Esophagus muscularis mucosa (tissue), 4 donors: ENCODE results near the gene LMF1. TPM values are rescaled to one million over a fixed set of nuclear protein-coding genes. Genes with fewer than 3 reads are reported as not detected.

Source experiments
- DNase-seq: peaks from one replicate; pipeline ENCODE4 v3.0.0-alpha.2; 2017; ENCODE audit errors: extremely low spot score
- H3K27ac ChIP-seq, 4 donors: fragments of 200-600 bp; sonication (generic); replicated peaks in 1 of 4; 1 replicate in 3 of 4; 2 replicates in 1 of 4; pipeline ENCODE4 v1.5.1; 2016 to 2019; ENCODE audit warnings: mild to moderate bottlenecking in 1 of 4
- H3K27me3 ChIP-seq, 4 donors: fragments of 200-600 bp; sonication (generic); one replicate each; pipeline versions ENCODE4 v1.5.1 to v1.6.0; 2016 to 2019
- H3K36me3 ChIP-seq, 4 donors: fragments of 200-600 bp; sonication (generic); one replicate each; pipeline ENCODE4 v1.5.1; 2016 to 2019
- H3K4me1 ChIP-seq, 4 donors: fragments of 200-600 bp; sonication (generic); one replicate each; pipeline ENCODE4 v1.5.1; 2016 to 2019
- H3K4me3 ChIP-seq, 4 donors: fragments of 200-600 bp; sonication (generic); 1 replicate in 2 of 4; 2 replicates in 2 of 4; pipeline ENCODE4 v1.5.1; 2016 to 2019; ENCODE audit warnings: mild to moderate bottlenecking in 4 of 4, moderate library complexity in 1 of 4
- H3K9me3 ChIP-seq, 4 donors: fragments of 200-600 bp; sonication (generic); 1 replicate in 3 of 4; 2 replicates in 1 of 4; pipeline ENCODE4 v1.5.1; 2016 to 2019
- EP300 ChIP-seq: sonication (generic); formaldehyde crosslinking; IDR thresholded peaks from one replicate; pipeline ENCODE4 v1.6.1; 2017; ENCODE audit warnings: antibody characterized with exemption
- POLR2A ChIP-seq: fragments of 450-650 bp; IDR thresholded peaks from one replicate; pipeline ENCODE4 v1.6.1; 2017; ENCODE audit warnings: antibody characterized with exemption, moderate library complexity, mild to moderate bottlenecking, low read depth
- POLR2AphosphoS5 ChIP-seq, 2 donors: sonication (generic); formaldehyde crosslinking; IDR thresholded peaks; one replicate each; pipeline ENCODE4 v1.6.1; 2017; ENCODE audit warnings: antibody characterized with exemption in 2 of 2
- WGBS: methylation state at CpG from one replicate; pipeline ENCODE4 v1.1.5; 2018; 5-methylcytosine and 5-hydroxymethylcytosine counted together
- intact Hi-C: fragments of 100-400 bp; cut with DNase I; formaldehyde crosslinking; loops from one replicate; pipeline ENCODE4 v1.15.1; 2023
- total RNA-seq, 4 donors: library from RNA; depleted of rRNA; stranded (reverse); fragments of >200 nt; gene quantifications; one replicate each; pipeline versions ENCODE4 v1.1.0 to v1.2.1, GENCODE V29; 2016
- TF ChIP-seq, protein P1 (sequence below), 3 experiments: fragments of 200-600 bp in 2 of 3; fragments of 450-650 bp in 1 of 3; sonication (generic) in 2 of 3; IDR thresholded peaks; one replicate each; pipeline ENCODE4 v1.5.1; 2017 to 2019; ENCODE audit warnings: antibody characterized with exemption in 3 of 3, mild to moderate bottlenecking in 2 of 3, moderate library complexity in 1 of 3

Gene LMF1
- total RNA-seq, 4 donors from 2014 or later, result 14.5 to 32.0 (median 23.8) TPM

DNA sequence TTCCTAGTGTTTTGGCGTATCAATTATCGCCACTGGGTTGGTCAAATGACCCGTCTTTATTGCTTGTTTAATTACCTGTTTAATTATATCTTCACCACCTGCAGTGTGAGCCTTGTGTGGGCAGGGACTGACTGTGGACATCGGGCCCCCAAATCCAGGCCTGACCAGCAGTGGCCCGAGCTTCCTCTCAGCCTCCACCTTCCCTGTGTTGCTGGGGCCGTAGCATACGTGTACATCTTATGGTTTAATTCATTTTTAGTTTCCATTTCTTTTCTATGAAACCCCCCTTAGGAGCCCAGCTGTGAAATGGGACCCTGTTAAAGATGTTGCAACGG, 1.2 kb upstream of the LMF1 start:
- Histone ChIP-seq H3K27me3 (no peaks in the 10 kb centered on the region), H3K4me3 (no peak overlapping the region), H3K9me3 (no peaks in the 10 kb centered on the region), H3K27ac (peak overlapping the region in 1 of 4 donors; percentile 15), H3K4me1 (peaks cover 17 to 43% (median 35%) of the 10 kb centered on the region in 4 donors), H3K36me3 (peaks cover 8 to 20% (median 11%) of the 10 kb centered on the region in 4 donors)
- DNase-seq, result no peak
- no peak for TF ChIP-seq POLR2A
- WGBS, result 90% methylated on average over 8 of the region's 8 CpGs
- intact Hi-C loops, result no loop called here

DNA sequence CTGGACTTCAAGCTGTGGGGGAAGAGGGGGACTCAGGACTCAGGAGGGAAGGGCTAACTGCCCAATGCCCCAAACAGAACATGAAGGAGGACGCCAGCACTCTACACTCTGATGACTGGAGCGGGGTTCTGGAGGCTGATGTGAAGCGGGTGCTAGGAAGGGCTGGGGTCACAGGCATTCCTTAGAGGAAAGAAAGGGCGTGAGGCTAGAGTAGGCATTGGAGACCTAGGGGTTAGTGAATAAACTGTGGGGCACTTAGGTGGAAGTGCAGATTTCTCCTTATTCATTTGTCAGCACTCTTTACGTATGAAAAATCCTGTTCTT, 760 bp upstream of the LMF1 start:
- Histone ChIP-seq H3K9me3 (no peaks in the 10 kb centered on the region), H3K27me3 (no peaks in the 10 kb centered on the region), H3K27ac (peak overlapping the region; percentile 30 to 87 (median 80)), H3K4me3 (peak overlapping the region in 2 of 4 donors; percentile 82 to 94), H3K4me1 (peaks cover 17 to 39% (median 32%) of the 10 kb centered on the region in 4 donors), H3K36me3 (peaks cover 10 to 24% (median 13%) of the 10 kb centered on the region in 4 donors)
- intact Hi-C loops, result no loop called here
- TF ChIP-seq, protein P1, sequence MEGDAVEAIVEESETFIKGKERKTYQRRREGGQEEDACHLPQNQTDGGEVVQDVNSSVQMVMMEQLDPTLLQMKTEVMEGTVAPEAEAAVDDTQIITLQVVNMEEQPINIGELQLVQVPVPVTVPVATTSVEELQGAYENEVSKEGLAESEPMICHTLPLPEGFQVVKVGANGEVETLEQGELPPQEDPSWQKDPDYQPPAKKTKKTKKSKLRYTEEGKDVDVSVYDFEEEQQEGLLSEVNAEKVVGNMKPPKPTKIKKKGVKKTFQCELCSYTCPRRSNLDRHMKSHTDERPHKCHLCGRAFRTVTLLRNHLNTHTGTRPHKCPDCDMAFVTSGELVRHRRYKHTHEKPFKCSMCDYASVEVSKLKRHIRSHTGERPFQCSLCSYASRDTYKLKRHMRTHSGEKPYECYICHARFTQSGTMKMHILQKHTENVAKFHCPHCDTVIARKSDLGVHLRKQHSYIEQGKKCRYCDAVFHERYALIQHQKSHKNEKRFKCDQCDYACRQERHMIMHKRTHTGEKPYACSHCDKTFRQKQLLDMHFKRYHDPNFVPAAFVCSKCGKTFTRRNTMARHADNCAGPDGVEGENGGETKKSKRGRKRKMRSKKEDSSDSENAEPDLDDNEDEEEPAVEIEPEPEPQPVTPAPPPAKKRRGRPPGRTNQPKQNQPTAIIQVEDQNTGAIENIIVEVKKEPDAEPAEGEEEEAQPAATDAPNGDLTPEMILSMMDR (IDR thresholded peaks at IDR 0.05), result no peak
- TF ChIP-seq EP300 (no peak), POLR2AphosphoS5 (IDR thresholded peaks at IDR 0.05) (no peak), POLR2A (no peak)
- no peak for DNase-seq
- WGBS, result 96% methylated on average over 5 of the region's 5 CpGs

DNA sequence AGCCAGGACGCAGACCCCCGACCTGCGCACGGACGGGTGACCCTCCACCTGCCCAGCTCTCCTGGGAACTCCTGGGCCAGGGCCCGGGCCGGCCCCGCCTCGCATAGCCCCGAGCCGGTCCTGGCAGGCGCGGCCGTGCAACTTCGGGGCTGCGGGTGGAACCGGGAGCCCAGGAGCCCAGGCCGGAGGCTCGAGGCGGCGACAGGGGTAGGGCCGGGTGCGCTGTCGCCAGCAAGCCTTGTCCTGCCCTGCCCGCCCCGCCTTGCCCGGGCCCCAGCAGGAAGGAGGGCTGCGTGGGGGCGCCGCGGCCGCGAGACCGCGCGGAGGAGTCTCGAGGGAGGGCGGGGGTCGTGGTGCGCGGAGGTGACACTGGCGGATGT, 408 bp downstream of the LMF1 start:
- H3K9me3 ChIP-seq, result no peaks in the 10 kb centered on the region
- peaks cover 10 to 28% (median 22%) of the 10 kb centered on the region in 4 donors for H3K36me3 ChIP-seq
- 2% methylated on average over 21 of the region's 42 CpGs for WGBS
- H3K27ac ChIP-seq, result peak overlapping the region; percentile 80 to 87 (median 84)
- peaks cover 17 to 33% (median 24%) of the 10 kb centered on the region in 4 donors for H3K4me1 ChIP-seq
- intact Hi-C loops, result no loop called here
- no peaks in the 10 kb centered on the region for H3K27me3 ChIP-seq
- peak overlapping the region; percentile 82 to 97 (median 94) for H3K4me3 ChIP-seq
- TF ChIP-seq POLR2AphosphoS5 (IDR thresholded peaks at IDR 0.05) (no peak), POLR2A (no peak), EP300 (no peak)
- TF ChIP-seq, protein P1 (IDR thresholded peaks at IDR 0.05), result no peak
- no peak for DNase-seq

DNA sequence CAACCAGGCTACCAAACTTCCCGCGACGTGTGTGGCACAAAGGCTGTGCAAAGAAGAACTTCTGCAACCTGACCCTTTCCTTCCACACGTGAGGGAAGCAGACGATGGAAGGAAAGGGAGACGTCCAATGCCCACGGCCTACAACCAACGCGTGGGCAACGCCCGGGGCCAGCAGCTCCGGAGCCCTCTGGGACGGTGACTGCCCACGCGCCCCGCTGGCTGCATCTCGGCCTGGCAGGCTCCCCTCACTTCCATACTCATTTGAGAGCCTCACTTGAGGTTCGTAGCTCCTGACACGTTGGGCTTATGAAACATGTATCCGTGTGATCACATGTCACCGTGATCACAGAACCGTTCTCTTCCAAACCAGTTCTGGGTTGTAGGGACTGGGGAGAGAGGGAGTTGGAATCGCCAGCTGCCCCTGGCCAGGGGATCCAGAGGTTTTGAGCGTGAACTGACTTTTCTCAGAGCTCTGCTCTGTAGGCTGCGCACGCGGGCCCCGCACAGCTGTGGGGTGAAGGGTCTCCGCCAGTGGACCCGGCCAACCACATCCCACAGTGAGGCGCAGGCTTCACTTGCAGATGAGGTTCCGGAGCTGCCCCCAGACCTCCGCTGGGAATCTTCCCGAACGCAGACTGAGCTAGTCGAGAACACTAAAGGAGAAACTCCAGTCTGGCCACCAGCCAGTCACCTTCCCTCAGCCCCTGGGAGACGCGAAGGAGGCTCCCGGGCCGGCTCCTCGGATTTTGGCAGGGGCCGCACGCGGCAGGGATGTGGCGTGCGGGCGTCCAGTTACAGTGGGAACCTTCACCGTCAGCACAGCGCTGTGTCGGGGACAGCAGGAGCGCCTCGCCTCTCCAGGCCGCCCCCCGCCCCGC, 1.0 kb downstream of the LMF1 start:
- no peak for DNase-seq
- 68% methylated on average over 29 of the region's 55 CpGs for WGBS
- TF ChIP-seq EP300 (no peak), POLR2A (no peak), POLR2AphosphoS5 (IDR thresholded peaks at IDR 0.05) (no peak)
- TF ChIP-seq, protein P1 (IDR thresholded peaks at IDR 0.05), result no peak
- Histone ChIP-seq H3K27ac (peak overlapping the region; percentile 80 to 87 (median 84)), H3K4me1 (peaks cover 17 to 26% (median 24%) of the 10 kb centered on the region in 4 donors), H3K4me3 (peak overlapping the region; percentile 82 to 97 (median 94)), H3K36me3 (peaks cover 10 to 28% (median 23%) of the 10 kb centered on the region in 4 donors), H3K9me3 (no peaks in the 10 kb centered on the region), H3K27me3 (no peaks in the 10 kb centered on the region)
- intact Hi-C loops, result no loop called here

DNA sequence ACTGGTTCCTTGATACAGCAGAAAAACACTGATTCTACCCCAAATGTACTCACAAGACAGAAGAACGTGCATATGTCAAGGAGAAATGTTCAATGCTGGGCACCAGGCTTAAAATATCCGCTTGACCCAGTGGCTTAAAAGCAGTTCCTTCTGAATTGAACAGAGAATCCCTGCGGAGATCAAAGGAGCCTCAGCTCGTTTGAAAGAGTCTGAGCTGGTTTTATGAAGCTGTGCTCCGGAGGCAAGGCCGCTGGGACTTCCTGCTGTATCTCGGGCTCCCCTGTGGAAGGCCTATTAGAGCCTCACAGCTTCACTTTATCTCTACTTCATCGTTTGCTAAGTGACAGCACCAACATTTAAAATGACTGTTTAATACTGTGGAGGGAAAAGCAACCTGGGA, 2.2 kb downstream of the LMF1 start:
- no peak overlapping the region for H3K27ac ChIP-seq
- H3K9me3 ChIP-seq, result no peaks in the 10 kb centered on the region
- H3K4me1 ChIP-seq, result peaks cover 15 to 24% (median 22%) of the 10 kb centered on the region in 4 donors
- TF ChIP-seq POLR2A (no peak), POLR2AphosphoS5 (IDR thresholded peaks at IDR 0.05) (no peak), EP300 (no peak)
- TF ChIP-seq, protein P1 (IDR thresholded peaks at IDR 0.05), result no peak
- H3K4me3 ChIP-seq, result no peak overlapping the region
- intact Hi-C loops, result no loop called here
- H3K27me3 ChIP-seq, result no peaks in the 10 kb centered on the region
- WGBS, result 83% methylated on average over 8 of the region's 8 CpGs
- H3K36me3 ChIP-seq, result peaks cover 10 to 28% (median 23%) of the 10 kb centered on the region in 4 donors
- no peak for DNase-seq
